Mesothelial cell of epicardium (in vitro differentiated cells): ENCODE results near the gene FUT8. TPM values are rescaled to one million over a fixed set of nuclear protein-coding genes. Genes with fewer than 3 reads are reported as not detected.

Experiments
- DNase-seq, 2 experiments: peaks; one replicate each; pipeline ENCODE4 v3.0.0; 2021; ENCODE audit warnings: low spot score in 2 of 2; ENCODE audit not compliant: unreplicated experiment in 2 of 2
- H3K27ac Mint-ChIP-seq: 2 replicates; pipeline ENCODE4 v1.8.0; 2021; ENCODE audit warnings: mixed read lengths
- H3K27me3 Mint-ChIP-seq: 2 replicates; pipeline ENCODE4 v1.8.0; 2021; ENCODE audit warnings: low read depth, mixed read lengths
- H3K36me3 Mint-ChIP-seq: 2 replicates; pipeline ENCODE4 v1.8.0; 2021; ENCODE audit warnings: mixed read lengths
- H3K4me1 Mint-ChIP-seq: 2 replicates; pipeline ENCODE4 v1.8.0; 2021; ENCODE audit warnings: mixed read lengths
- H3K4me3 Mint-ChIP-seq: 2 replicates; pipeline ENCODE4 v1.8.0; 2021; ENCODE audit warnings: mild to moderate bottlenecking, moderate library complexity, mixed read lengths
- H3K9me3 Mint-ChIP-seq: 2 replicates; pipeline ENCODE4 v1.8.0; 2021; ENCODE audit warnings: mixed read lengths
- total RNA-seq: library from RNA; stranded (reverse); gene quantifications from 3 replicates; pipeline ENCODE4 v1.2.1, GENCODE V29; 2021
- TF ChIP-seq, protein P1 (sequence below): fragments of 200-600 bp; sonication (generic); IDR thresholded peaks from one replicate; pipeline ENCODE4 v1.5.0; 2021; ENCODE audit warnings: antibody characterized with exemption; ENCODE audit not compliant: unreplicated experiment

Gene FUT8
- total RNA-seq, 1 donor from 2014 or later = 49.4 TPM

DNA sequence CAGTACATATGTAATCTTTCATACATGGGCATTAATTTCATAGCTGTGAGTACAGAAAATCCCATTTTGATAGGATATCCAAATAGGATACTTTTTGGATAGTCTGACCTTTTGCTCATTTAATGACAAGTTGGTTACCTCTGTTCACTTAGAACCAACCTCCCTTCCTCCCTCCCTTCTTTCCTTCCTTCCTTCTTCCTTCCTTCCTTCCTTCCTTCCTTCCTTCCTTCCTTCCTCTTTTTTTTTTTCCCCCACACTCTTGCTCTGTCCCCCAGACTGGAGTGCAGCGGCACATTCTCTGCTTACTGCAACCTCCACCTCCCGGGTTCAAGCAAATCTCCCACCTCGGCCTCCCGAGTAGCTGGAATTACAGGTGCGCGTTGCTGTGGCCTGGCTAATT, 162.9 kb downstream of the FUT8 start:
- TF ChIP-seq, protein P1, sequence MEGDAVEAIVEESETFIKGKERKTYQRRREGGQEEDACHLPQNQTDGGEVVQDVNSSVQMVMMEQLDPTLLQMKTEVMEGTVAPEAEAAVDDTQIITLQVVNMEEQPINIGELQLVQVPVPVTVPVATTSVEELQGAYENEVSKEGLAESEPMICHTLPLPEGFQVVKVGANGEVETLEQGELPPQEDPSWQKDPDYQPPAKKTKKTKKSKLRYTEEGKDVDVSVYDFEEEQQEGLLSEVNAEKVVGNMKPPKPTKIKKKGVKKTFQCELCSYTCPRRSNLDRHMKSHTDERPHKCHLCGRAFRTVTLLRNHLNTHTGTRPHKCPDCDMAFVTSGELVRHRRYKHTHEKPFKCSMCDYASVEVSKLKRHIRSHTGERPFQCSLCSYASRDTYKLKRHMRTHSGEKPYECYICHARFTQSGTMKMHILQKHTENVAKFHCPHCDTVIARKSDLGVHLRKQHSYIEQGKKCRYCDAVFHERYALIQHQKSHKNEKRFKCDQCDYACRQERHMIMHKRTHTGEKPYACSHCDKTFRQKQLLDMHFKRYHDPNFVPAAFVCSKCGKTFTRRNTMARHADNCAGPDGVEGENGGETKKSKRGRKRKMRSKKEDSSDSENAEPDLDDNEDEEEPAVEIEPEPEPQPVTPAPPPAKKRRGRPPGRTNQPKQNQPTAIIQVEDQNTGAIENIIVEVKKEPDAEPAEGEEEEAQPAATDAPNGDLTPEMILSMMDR = no peak
- H3K36me3 Mint-ChIP-seq = no peaks in the 10 kb centered on the region
- no peak for DNase-seq
- no peak overlapping the region for H3K4me3 Mint-ChIP-seq
- H3K27me3 Mint-ChIP-seq = no peaks in the 10 kb centered on the region
- no peaks in the 10 kb centered on the region for H3K4me1 Mint-ChIP-seq
- H3K9me3 Mint-ChIP-seq = no peaks in the 10 kb centered on the region
- no peak overlapping the region for H3K27ac Mint-ChIP-seq

GRCh38 chr14:65580973-65581372, 168.4 kb downstream of the FUT8 start:
- H3K27me3 Mint-ChIP-seq = no peaks in the 10 kb centered on the region
- no peak for DNase-seq
- TF ChIP-seq, protein P1 = no peak
- no peak overlapping the region for H3K27ac Mint-ChIP-seq
- no peaks in the 10 kb centered on the region for H3K9me3 Mint-ChIP-seq
- H3K36me3 Mint-ChIP-seq = no peaks in the 10 kb centered on the region
- no peaks in the 10 kb centered on the region for H3K4me1 Mint-ChIP-seq
- H3K4me3 Mint-ChIP-seq = no peak overlapping the region

DNA sequence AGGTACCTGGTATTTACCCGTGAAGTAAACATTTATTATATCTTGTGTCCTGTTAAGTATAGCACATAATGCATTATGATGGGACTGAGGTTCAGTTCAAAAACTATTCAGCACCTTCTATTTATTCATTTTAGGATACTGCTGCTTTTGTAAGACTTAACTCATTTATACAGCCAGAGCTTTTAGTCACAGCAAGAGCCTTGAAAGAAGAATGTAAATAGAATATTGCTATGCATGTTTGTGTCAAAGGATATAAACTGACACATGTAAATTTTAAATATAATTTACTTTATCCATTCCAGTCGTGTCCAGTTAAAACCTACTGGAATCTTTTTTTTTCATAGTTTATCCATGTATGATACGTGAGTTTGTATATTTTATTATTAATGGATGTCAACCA, 168.8 kb downstream of the FUT8 start:
- TF ChIP-seq, protein P1 = no peak
- no peak overlapping the region for H3K27ac Mint-ChIP-seq
- DNase-seq = no peak
- no peaks in the 10 kb centered on the region for H3K27me3 Mint-ChIP-seq
- no peaks in the 10 kb centered on the region for H3K4me1 Mint-ChIP-seq
- H3K9me3 Mint-ChIP-seq = no peaks in the 10 kb centered on the region
- H3K4me3 Mint-ChIP-seq = no peak overlapping the region
- no peaks in the 10 kb centered on the region for H3K36me3 Mint-ChIP-seq

GRCh38 chr14:65581799-65582198, 169.3 kb downstream of the FUT8 start:
- Mint-ChIP-seq H3K27ac (no peak overlapping the region), H3K36me3 (no peaks in the 10 kb centered on the region), H3K4me1 (no peaks in the 10 kb centered on the region), H3K27me3 (no peaks in the 10 kb centered on the region), H3K4me3 (no peak overlapping the region), H3K9me3 (no peaks in the 10 kb centered on the region)
- TF ChIP-seq, protein P1 = no peak
- DNase-seq = no peak

GRCh38 chr14:65585216-65585615, 172.7 kb downstream of the FUT8 start:
- no peak overlapping the region for H3K4me3 Mint-ChIP-seq
- H3K27ac Mint-ChIP-seq = no peak overlapping the region

More at GRCh38 chr14:65585216-65585615, 172.7 kb downstream of the FUT8 start:
- H3K36me3 Mint-ChIP-seq = no peaks in the 10 kb centered on the region
- DNase-seq = no peak
- peaks cover 6% of the 10 kb centered on the region for H3K4me1 Mint-ChIP-seq
- TF ChIP-seq, protein P1 = no peak
- H3K27me3 Mint-ChIP-seq = no peaks in the 10 kb centered on the region
- no peaks in the 10 kb centered on the region for H3K9me3 Mint-ChIP-seq
